HepG2 (cell line): Measurements from ENCODE around the gene HMHB1. TPM values are rescaled to one million over a fixed set of nuclear protein-coding genes. Genes with fewer than 3 reads are reported as not detected.

Experiments
- ATAC-seq: fragments of 200-7000 bp; cut with Tn5 transposase; 3 replicates; pipeline ENCODE4 v1.9.1; 2020; ENCODE audit warnings: mild to moderate bottlenecking, moderate library complexity
- BruUV-seq: library from RNA; stranded (reverse); fragments of 400-500 nt; replicated peaks from 2 replicates; lab custom pipeline; 2021; lab: Mats Ljungman, UMichigan
- CTCF ChIA-PET: fragments of 300-600 bp; formaldehyde crosslinking; extraction: SDS; loops from one replicate; lab custom pipeline; 2021; ENCODE audit warnings: low total read pairs, inconsistent platforms, low intra/inter-chr PET ratio; lab: Yijun Ruan, JAX
- POLR2A ChIA-PET: fragments of 350-600 bp; sonication (Branson Sonifier 250); formaldehyde crosslinking; loops from one replicate; lab custom pipeline; 2020; ENCODE audit warnings: antibody characterized with exemption, inconsistent platforms; lab: Yijun Ruan, JAX
- DNase-seq: peaks from one replicate; pipeline ENCODE4 v3.0.0-alpha.2; 2015; ENCODE audit warnings: low spot score
- FAIRE-seq: peaks from 3 replicates; lab custom pipeline; 2011; peaks lifted over from hg19 to GRCh38; lab: Jason Lieb, UNC
- H2AFZ ChIP-seq: one replicate; pipeline ENCODE4 v1.6.1; 2011; ENCODE audit warnings: low read length, inconsistent platforms
- H3K27ac ChIP-seq: fragments of 300-600 bp; 3 replicates; pipeline ENCODE4 v1.8.0; 2011; ENCODE audit warnings: mixed run types, mild to moderate bottlenecking, mixed read lengths, low read length, inconsistent platforms; ENCODE audit not compliant: insufficient read depth; ENCODE audit errors: extremely low read length
- H3K27me3 ChIP-seq, 2 experiments: fragments of 200-600 bp in 1 of 2; 2 replicates in 1 of 2; 3 replicates in 1 of 2; pipeline versions ENCODE4 v1.6.0 to v1.8.0; 2011; ENCODE audit warnings: low read length in 2 of 2, mild to moderate bottlenecking in 2 of 2, moderate library complexity in 2 of 2, inconsistent platforms in 1 of 2; ENCODE audit not compliant: insufficient read depth in 2 of 2, control insufficient read depth in 1 of 2
- H3K36me3 ChIP-seq, 2 experiments: fragments of 200-600 bp in 1 of 2; replicated peaks in 1 of 2; 2 replicates in 1 of 2; 3 replicates in 1 of 2; pipeline versions ENCODE4 v1.5.1 to v1.8.0; 2011; ENCODE audit warnings: low read length in 2 of 2, inconsistent platforms in 1 of 2; ENCODE audit not compliant: insufficient read depth in 2 of 2, control insufficient read depth in 1 of 2
- H3K4me1 ChIP-seq: 2 replicates; pipeline ENCODE4 v1.5.1; 2012; ENCODE audit warnings: low read length, inconsistent platforms; ENCODE audit not compliant: insufficient read depth
- H3K4me2 ChIP-seq: 2 replicates; pipeline ENCODE4 v1.6.0; 2011; ENCODE audit warnings: low read depth, low read length, inconsistent platforms
- H3K4me3 ChIP-seq, 3 experiments: fragments of 200-600 bp in 1 of 3; sonication (generic), shearing (Covaris generic) in 1 of 3; replicated peaks in 1 of 3; 2 replicates each; pipeline ENCODE4 v1.5.1; 2011 to 2016; ENCODE audit warnings: low read length in 3 of 3, inconsistent platforms in 2 of 3, low read depth in 2 of 3, mild to moderate bottlenecking in 2 of 3, control low read depth in 1 of 3, mixed read lengths in 1 of 3; ENCODE audit not compliant: insufficient read depth in 1 of 3
- H3K79me2 ChIP-seq: one replicate; pipeline ENCODE4 v1.6.1; 2011; ENCODE audit warnings: low read length, inconsistent platforms; ENCODE audit not compliant: insufficient read depth
- H3K9ac ChIP-seq: 2 replicates; pipeline ENCODE4 v1.6.0; 2011; ENCODE audit warnings: mild to moderate bottlenecking, low read depth, low read length, inconsistent platforms; ENCODE audit not compliant: insufficient read depth
- H3K9me3 ChIP-seq: 2 replicates; pipeline ENCODE4 v1.5.1; 2012; ENCODE audit warnings: mild to moderate bottlenecking, low read length
- H4K20me1 ChIP-seq: 2 replicates; pipeline ENCODE4 v1.6.0; 2011; ENCODE audit warnings: inconsistent platforms, mild to moderate bottlenecking, low read length, moderate library complexity; ENCODE audit not compliant: insufficient read depth
- GTF2F1 ChIP-seq: fragments of 150-350 bp; IDR thresholded peaks from 2 replicates; pipeline ENCODE4 v1.6.1; 2014; ENCODE audit warnings: low read length
- KMT2B ChIP-seq: IDR thresholded peaks from 2 replicates; pipeline ENCODE4 v1.6.1; 2016; ENCODE audit warnings: missing genetic modification reagents, missing compliant biosample characterization
- PHF21A ChIP-seq: sonication (generic); formaldehyde crosslinking; IDR thresholded peaks from 2 replicates; pipeline ENCODE4 v1.5.0; 2020; ENCODE audit warnings: mild to moderate bottlenecking, missing genetic modification reagents
- POLR2A ChIP-seq, 2 experiments: IDR thresholded peaks; 2 replicates each; pipeline ENCODE4 v1.6.1; 2011; ENCODE audit warnings: low read depth in 2 of 2, low read length in 2 of 2, mild to moderate bottlenecking in 1 of 2, moderate library complexity in 1 of 2; ENCODE audit not compliant: insufficient read depth in 1 of 2
- RXRA ChIP-seq: sonication (generic); formaldehyde crosslinking; IDR thresholded peaks from 2 replicates; pipeline ENCODE4 v1.5.1; 2020; ENCODE audit warnings: missing genetic modification reagents
- SCMH1 ChIP-seq: sonication (generic); formaldehyde crosslinking; IDR thresholded peaks from 2 replicates; pipeline ENCODE4 v1.9.0; 2021; ENCODE audit warnings: missing genetic modification reagents, mild to moderate bottlenecking, borderline replicate concordance
- THAP11 ChIP-seq: IDR thresholded peaks from 2 replicates; pipeline ENCODE4 v1.6.1; 2016; ENCODE audit warnings: missing biosample characterization, missing genetic modification reagents
- THYN1 ChIP-seq: sonication (generic); formaldehyde crosslinking; IDR thresholded peaks from 2 replicates; pipeline ENCODE4 v1.8.1; 2023; ENCODE audit warnings: low read depth, mild to moderate bottlenecking, moderate library complexity, missing genetic modification reagents, borderline replicate concordance
- ZBTB42 ChIP-seq: sonication (generic); formaldehyde crosslinking; IDR thresholded peaks from 2 replicates; pipeline ENCODE4 v1.5.0; 2020; ENCODE audit warnings: mild to moderate bottlenecking, missing genetic modification reagents
- ZFY ChIP-seq: sonication (generic); formaldehyde crosslinking; IDR thresholded peaks from 2 replicates; pipeline ENCODE4 v1.4.0; 2020; ENCODE audit warnings: missing genetic modification reagents
- ZIK1 ChIP-seq: sonication (generic); formaldehyde crosslinking; IDR thresholded peaks from 2 replicates; pipeline ENCODE4 v1.5.0; 2020; ENCODE audit warnings: mild to moderate bottlenecking, low read depth, missing genetic modification reagents, borderline replicate concordance
- ZNF124 ChIP-seq: sonication (generic); formaldehyde crosslinking; IDR thresholded peaks from 2 replicates; pipeline ENCODE4 v1.4.0; 2020; ENCODE audit warnings: missing genetic modification reagents
- ZNF224 ChIP-seq: sonication (generic); formaldehyde crosslinking; IDR thresholded peaks from 2 replicates; pipeline ENCODE4 v1.5.0; 2020; ENCODE audit warnings: mild to moderate bottlenecking, missing genetic modification reagents
- ZNF256 ChIP-seq: sonication (generic); formaldehyde crosslinking; conservative IDR thresholded peaks from 2 replicates; pipeline ENCODE4 v1.4.0; 2020; ENCODE audit warnings: missing genetic modification reagents
- ZNF33B ChIP-seq: sonication (generic); formaldehyde crosslinking; IDR thresholded peaks from 2 replicates; pipeline ENCODE4 v1.5.1; 2020; ENCODE audit warnings: mild to moderate bottlenecking, missing genetic modification reagents
- ZNF367 ChIP-seq: sonication (generic); formaldehyde crosslinking; IDR thresholded peaks from 2 replicates; pipeline ENCODE4 v1.4.0; 2020; ENCODE audit warnings: missing genetic modification reagents, borderline replicate concordance
- ZNF644 ChIP-seq: IDR thresholded peaks from 2 replicates; pipeline ENCODE4 v1.6.1; 2016; ENCODE audit warnings: low read depth
- ZNF766 ChIP-seq: sonication (generic); formaldehyde crosslinking; IDR thresholded peaks from 2 replicates; pipeline ENCODE4 v1.5.0; 2020; ENCODE audit warnings: missing genetic modification reagents, borderline replicate concordance
- WGBS: methylation state at CpG from one replicate; pipeline ENCODE4 v1.1.6; 2017; ENCODE audit warnings: low lambda C conversion rate; 5-methylcytosine and 5-hydroxymethylcytosine counted together
- in situ Hi-C: cut with HindIII; loops from 2 replicates; pipeline ENCODE4 v1.10.0; 2017; ENCODE audit warnings: low pct_unique_long_range_greater_than_20kb; ENCODE audit not compliant: extremely low pct_ligation_motif_present
- intact Hi-C: fragments of 100-400 bp; cut with micrococcal nuclease; formaldehyde crosslinking; loops from one replicate; pipeline ENCODE4 v1.10.0; 2022; ENCODE audit not compliant: unreplicated experiment
- polyA plus RNA-seq, 8 experiments: library from polyadenylated mRNA; depleted of rRNA in 3 of 8; stranded (reverse) in 7 of 8; unstranded in 1 of 8; fragments of >200 nt; fragmentation: Illumina TruSeq in 4 of 8; extraction: Trizol in 4 of 8; gene quantifications; 2 replicates each; pipeline versions ENCODE4 v1.2.1 to v1.2.3, GENCODE V29; 2011 to 2016; ENCODE audit warnings: low read depth in 4 of 8, missing spikeins in 1 of 8, mixed read lengths in 1 of 8; ENCODE audit not compliant: insufficient read depth in 1 of 8
- total RNA-seq, 5 experiments: library from RNA; depleted of rRNA; stranded (reverse); fragments of >200 nt; fragmentation: Illumina TruSeq; extraction: Trizol; gene quantifications; 2 replicates each; pipeline ENCODE4 v1.2.3, GENCODE V29; 2016; ENCODE audit warnings: low read depth in 1 of 5
- TF ChIP-seq, protein P1 (sequence below): sonication (generic); formaldehyde crosslinking; IDR thresholded peaks from 2 replicates; pipeline ENCODE4 v1.4.0; 2020; ENCODE audit warnings: low read depth, mild to moderate bottlenecking, missing genetic modification reagents

The HMHB1 gene
- total and polyA plus RNA-seq, 2 of the 13 experiments (the other 11 are each of a cell fraction or from before 2014, with no cell fraction given): not detected

DNA sequence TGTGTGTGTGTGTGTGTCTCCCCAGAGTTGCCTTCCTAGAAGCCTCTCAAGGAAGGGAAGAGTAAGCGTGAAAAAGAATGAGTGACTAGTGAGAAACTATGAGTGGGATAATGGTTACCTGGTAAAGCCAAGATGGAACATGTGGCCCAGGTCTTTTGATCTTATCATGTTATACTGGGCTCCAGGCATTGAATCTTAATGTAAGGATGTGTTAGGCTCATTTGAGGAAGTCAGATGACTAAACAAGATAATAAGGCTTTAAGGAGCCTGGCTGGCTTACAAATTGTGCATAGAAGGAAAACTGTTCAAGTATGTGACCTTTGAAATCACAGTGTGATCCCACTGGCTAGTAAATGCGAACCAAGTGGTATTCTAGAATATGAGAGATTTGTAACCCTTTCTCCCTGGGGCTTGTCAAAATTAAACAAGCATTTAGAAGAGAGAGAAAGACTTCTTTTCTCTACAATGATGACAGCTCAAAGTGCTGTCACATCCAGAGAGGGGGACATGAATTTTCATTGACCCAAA lies 29.9 kb upstream of the HMHB1 start:
- H3K4me2 ChIP-seq: no peak overlapping the region
- ChIA-PET POLR2A (no interaction called here), CTCF (no interaction called here)
- peaks cover 0 to 2% of the 10 kb centered on the region in 2 experiments; a peak in 1 of 5 replicates for H3K27me3 ChIP-seq
- FAIRE-seq: no peak
- H3K9ac ChIP-seq: no peak overlapping the region
- no peak for ATAC-seq
- 48% methylated on average over 2 of the region's 2 CpGs for WGBS
- no peak overlapping the region for H3K4me3 ChIP-seq
- H4K20me1 ChIP-seq: no peaks in the 10 kb centered on the region
- in situ Hi-C loops (no loop called here), intact Hi-C loops (no loop called here)
- TF ChIP-seq SCMH1 (CRISPR knock-in tag) (no peak), ZNF256 (CRISPR knock-in tag) (no peak), ZNF224 (CRISPR knock-in tag) (no peak), RXRA (CRISPR knock-in tag) (no peak)
- no TSS peak for BruUV-seq
- H3K4me1 ChIP-seq: no peaks in the 10 kb centered on the region
- H3K27ac ChIP-seq: no peak overlapping the region
- H3K36me3 ChIP-seq: no peaks in the 10 kb centered on the region
- H3K79me2 ChIP-seq: no peaks in the 10 kb centered on the region
- DNase-seq: no peak
- H2AFZ ChIP-seq: no peak overlapping the region
- H3K9me3 ChIP-seq: no peaks in the 10 kb centered on the region

DNA sequence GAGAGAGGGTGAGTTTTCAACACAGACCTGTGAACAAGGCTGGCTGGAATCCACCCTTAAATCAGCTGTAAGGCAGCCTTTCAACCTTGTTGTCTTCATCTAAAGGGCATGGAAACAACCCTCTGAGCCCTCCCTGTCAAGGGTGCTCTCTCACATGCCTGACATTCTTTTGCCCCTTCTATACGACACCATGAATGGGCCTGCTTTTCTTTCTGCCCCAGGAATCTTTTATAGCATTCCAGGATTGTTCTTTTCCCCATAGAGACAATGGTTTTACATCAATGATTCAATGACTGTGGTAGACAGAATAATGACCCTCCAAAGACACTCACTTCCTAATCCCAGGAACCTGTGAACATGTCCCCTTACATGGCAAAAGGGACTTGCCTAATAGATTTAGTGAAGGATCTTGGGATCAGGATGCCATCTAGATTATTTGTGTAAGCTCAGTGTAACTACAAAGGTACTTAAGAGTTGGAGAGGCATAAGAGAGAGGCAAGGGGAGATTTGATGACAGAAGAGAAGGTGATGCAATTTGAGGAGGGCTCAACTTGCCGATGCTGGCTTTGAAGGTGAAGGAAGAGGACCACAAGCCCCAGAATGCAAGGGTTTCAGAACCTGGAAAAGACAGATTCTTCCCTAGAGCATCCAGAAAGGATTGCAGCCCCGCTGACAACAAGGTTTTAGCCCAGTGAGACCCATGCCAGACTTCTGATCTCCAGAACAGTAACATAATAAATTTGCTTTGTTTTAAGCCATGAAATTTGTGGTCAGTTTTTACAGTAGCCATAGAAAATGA lies 29.2 kb upstream of the HMHB1 start:
- Histone ChIP-seq H3K9ac (no peak overlapping the region), H4K20me1 (no peaks in the 10 kb centered on the region), H3K4me3 (no peak overlapping the region), H3K9me3 (no peaks in the 10 kb centered on the region), H2AFZ (no peak overlapping the region), H3K4me1 (no peaks in the 10 kb centered on the region), H3K27me3 (peaks cover 0 to 2% of the 10 kb centered on the region in 2 experiments; a peak in 1 of 5 replicates), H3K79me2 (no peaks in the 10 kb centered on the region)
- BruUV-seq: no TSS peak
- ATAC-seq (no peak), FAIRE-seq (no peak), DNase-seq (no peak)
- CTCF ChIA-PET: no interaction called here
- WGBS: 4% methylated on average over 3 of the region's 3 CpGs
- in situ Hi-C loops: no loop called here
- TF ChIP-seq ZFY (no peak), PHF21A (CRISPR knock-in tag) (no peak), GTF2F1 (no peak), THAP11 (CRISPR knock-in tag) (no peak), ZNF33B (CRISPR knock-in tag) (no peak), ZNF644 (CRISPR knock-in tag) (no peak), ZIK1 (no peak), ZNF766 (CRISPR knock-in tag) (no peak), ZNF367 (CRISPR knock-in tag) (no peak), THYN1 (CRISPR knock-in tag) (no peak), ZBTB42 (no peak), KMT2B (CRISPR knock-in tag) (no peak), ZNF124 (CRISPR knock-in tag) (no peak), POLR2A (IDR thresholded peaks at IDR 0.05; ENCODE audit: insufficient read depth in 1 of 2, low read depth in 2 of 2, low read length in 2 of 2) (no peak)
- TF ChIP-seq, protein P1, sequence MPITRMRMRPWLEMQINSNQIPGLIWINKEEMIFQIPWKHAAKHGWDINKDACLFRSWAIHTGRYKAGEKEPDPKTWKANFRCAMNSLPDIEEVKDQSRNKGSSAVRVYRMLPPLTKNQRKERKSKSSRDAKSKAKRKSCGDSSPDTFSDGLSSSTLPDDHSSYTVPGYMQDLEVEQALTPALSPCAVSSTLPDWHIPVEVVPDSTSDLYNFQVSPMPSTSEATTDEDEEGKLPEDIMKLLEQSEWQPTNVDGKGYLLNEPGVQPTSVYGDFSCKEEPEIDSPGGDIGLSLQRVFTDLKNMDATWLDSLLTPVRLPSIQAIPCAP (CRISPR knock-in tag): no peak
- TF ChIP-seq, all 625 proteins: peak for 0
- H3K4me2 ChIP-seq: no peak overlapping the region
- intact Hi-C loops: no loop called here
- H3K36me3 ChIP-seq: no peaks in the 10 kb centered on the region
- POLR2A ChIA-PET: no interaction called here
- no peak overlapping the region for H3K27ac ChIP-seq
